ENCODE measurements around the gene SCG2. TPM values are rescaled to one million over a fixed set of nuclear protein-coding genes. Genes with fewer than 3 reads are reported as not detected.

SCG2 gene
- total RNA-seq, 2 experiments from 2014 or later = 0.06 TPM; not detected in 1

DNA sequence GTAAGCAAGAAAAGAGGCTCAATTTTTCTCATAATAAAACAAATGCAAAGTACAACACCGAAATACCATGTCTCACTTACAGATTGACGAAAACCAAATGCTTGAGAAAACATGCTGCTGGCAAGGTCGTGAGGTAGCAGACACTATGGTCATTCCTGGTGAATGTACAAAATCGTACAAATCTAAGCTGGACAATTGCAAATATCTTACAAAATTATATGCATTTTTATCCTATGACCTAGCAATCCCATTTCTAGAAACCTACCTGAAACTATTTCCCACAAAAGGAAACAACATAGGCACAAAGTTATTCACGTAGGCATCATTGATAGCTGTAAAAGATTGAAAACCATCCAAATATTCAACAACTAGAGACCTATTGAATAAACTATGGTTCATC lies 54.0 kb downstream of the SCG2 start:
- CTCF ChIA-PET (ENCODE audit: unreplicated experiment) = no interaction called here
- no peak overlapping the region for H2AFZ ChIP-seq (ENCODE audit: low read length)

More for the DNA sequence above, 54.0 kb downstream of the SCG2 start:
- Histone ChIP-seq H4K20me1 (ENCODE audit: insufficient read depth, low read length) (no peaks in the 10 kb centered on the region), H3K9me2 (ENCODE audit: insufficient read depth, low read length) (no peaks in the 10 kb centered on the region), H3K9me3 (ENCODE audit: low read length) (no peaks in the 10 kb centered on the region), H3K79me2 (ENCODE audit: insufficient read depth, low read depth, low read length) (no peaks in the 10 kb centered on the region), H3K4me1 (ENCODE audit: insufficient read depth, low read length, poor library complexity, severe bottlenecking) (no peaks in the 10 kb centered on the region), H3K4me2 (ENCODE audit: low read length) (no peak overlapping the region), H3K4me3 (ENCODE audit: low read depth, low read length, poor library complexity, severe bottlenecking) (no peak overlapping the region), H3K36me3 (ENCODE audit: insufficient read depth, low read length) (no peaks in the 10 kb centered on the region), H3K27ac (ENCODE audit: low read depth, low read length, poor library complexity, severe bottlenecking) (no peak overlapping the region)
- intact Hi-C loops (cut with micrococcal nuclease; ENCODE audit: unreplicated experiment) = no loop called here
- TF ChIP-seq, protein P1, sequence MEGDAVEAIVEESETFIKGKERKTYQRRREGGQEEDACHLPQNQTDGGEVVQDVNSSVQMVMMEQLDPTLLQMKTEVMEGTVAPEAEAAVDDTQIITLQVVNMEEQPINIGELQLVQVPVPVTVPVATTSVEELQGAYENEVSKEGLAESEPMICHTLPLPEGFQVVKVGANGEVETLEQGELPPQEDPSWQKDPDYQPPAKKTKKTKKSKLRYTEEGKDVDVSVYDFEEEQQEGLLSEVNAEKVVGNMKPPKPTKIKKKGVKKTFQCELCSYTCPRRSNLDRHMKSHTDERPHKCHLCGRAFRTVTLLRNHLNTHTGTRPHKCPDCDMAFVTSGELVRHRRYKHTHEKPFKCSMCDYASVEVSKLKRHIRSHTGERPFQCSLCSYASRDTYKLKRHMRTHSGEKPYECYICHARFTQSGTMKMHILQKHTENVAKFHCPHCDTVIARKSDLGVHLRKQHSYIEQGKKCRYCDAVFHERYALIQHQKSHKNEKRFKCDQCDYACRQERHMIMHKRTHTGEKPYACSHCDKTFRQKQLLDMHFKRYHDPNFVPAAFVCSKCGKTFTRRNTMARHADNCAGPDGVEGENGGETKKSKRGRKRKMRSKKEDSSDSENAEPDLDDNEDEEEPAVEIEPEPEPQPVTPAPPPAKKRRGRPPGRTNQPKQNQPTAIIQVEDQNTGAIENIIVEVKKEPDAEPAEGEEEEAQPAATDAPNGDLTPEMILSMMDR (conservative IDR thresholded peaks at IDR 0.05; ENCODE audit: low read length) = no peak
- no peak for TF ChIP-seq EZH2phosphoT487 (IDR thresholded peaks at IDR 0.05; ENCODE audit: borderline replicate concordance, low read depth, low read length)
- DNase-seq (ENCODE audit: low spot score) = no peak
- POLR2A ChIA-PET = interaction anchor here (1.6 kb wide), 1 partner anchor 9 kb away, joined by 6 read pairs; no protein-coding TSS in a partner anchor
- BruUV-seq (replicated peaks) = no TSS peak

Other genes starting within 250 kb of the SCG2 start
- gene AP1S3, start 235.2 kb upstream of the SCG2 start, total RNA-seq (2014; rRNA removed; shearing (Covaris generic)) = 7.0 and 11.2 TPM in 2 replicates
- 32.1 and 42.6 TPM in 2 replicates for gene AP1S3, start 235.2 kb upstream of the SCG2 start, total RNA-seq (2022)

Measured in OCI-LY7 (cell line).